Activated CD8-positive, alpha-beta T cell treated with anti-CD3 and anti-CD28 coated beads for 36 hours (primary cell): ENCODE results near the gene ANKRD11. TPM values are rescaled to one million over a fixed set of nuclear protein-coding genes. Genes with fewer than 3 reads are reported as not detected.

Experiments used
- ATAC-seq: fragments of 200-7000 bp; cut with Tn5 transposase; one replicate; pipeline ENCODE4 v1.10.0; 2021; ENCODE audit warnings: mild to moderate bottlenecking, moderate library complexity
- CTCF ChIA-PET: fragments of 350-600 bp; sonication (Branson Sonifier 250); formaldehyde crosslinking; loops from one replicate; lab custom pipeline; 2021; ENCODE audit warnings: antibody characterized with exemption; lab: Charles Lee
- POLR2A ChIA-PET: fragments of 350-600 bp; sonication (Branson Sonifier 250); formaldehyde crosslinking; loops from one replicate; lab custom pipeline; 2021; ENCODE audit warnings: antibody characterized with exemption; lab: Charles Lee
- DNase-seq: peaks from one replicate; pipeline ENCODE4 v3.0.0-alpha.2; 2020
- H3K27ac Mint-ChIP-seq: one replicate; pipeline ENCODE4 v1.8.0; 2021; ENCODE audit warnings: mild to moderate bottlenecking, mixed read lengths
- H3K27me3 Mint-ChIP-seq: one replicate; pipeline ENCODE4 v1.8.0; 2021; ENCODE audit warnings: mixed read lengths
- H3K36me3 Mint-ChIP-seq: one replicate; pipeline ENCODE4 v1.8.0; 2021; ENCODE audit warnings: low read depth, mixed read lengths
- H3K4me1 Mint-ChIP-seq: one replicate; pipeline ENCODE4 v1.8.0; 2021; ENCODE audit warnings: low read depth, mixed read lengths
- H3K4me3 Mint-ChIP-seq: one replicate; pipeline ENCODE4 v1.8.0; 2021; ENCODE audit warnings: mild to moderate bottlenecking, moderate library complexity, mixed read lengths
- H3K9me3 Mint-ChIP-seq: one replicate; pipeline ENCODE4 v1.8.0; 2021; ENCODE audit warnings: mixed read lengths
- CTCF ChIP-seq: fragments of 200-600 bp; IDR thresholded peaks from one replicate; pipeline ENCODE4 v1.8.0; 2022; ENCODE audit warnings: antibody characterized with exemption, mild to moderate bottlenecking
- intact Hi-C: fragments of 100-400 bp; cut with micrococcal nuclease; formaldehyde crosslinking; loops from one replicate; pipeline ENCODE4 v1.10.0; 2022
- total RNA-seq, 2 experiments: library from RNA; stranded (reverse); gene quantifications; one replicate each; pipeline ENCODE4 v1.2.3, GENCODE V29; 2021

The ANKRD11 gene
- total RNA-seq, 2 experiments from 2014 or later = 145 to 147 TPM

- peaks cover 81% of the 10 kb centered on the region for H3K4me1 Mint-ChIP-seq
- no peak for TF ChIP-seq CTCF
Observed at GRCh38 chr16:89380681-89381080, 109.7 kb downstream of the ANKRD11 start.

GRCh38 chr16:89378947-89379771 is 111.2 kb downstream of the ANKRD11 start:
- peaks cover 16% of the 10 kb centered on the region for H3K36me3 Mint-ChIP-seq
- no peak for DNase-seq
- ChIA-PET POLR2A (interaction anchor here (0.8 to 1.0 kb wide), 2 partner anchors 30 to 35 kb away, joined by 6 read pairs; no protein-coding TSS in a partner anchor), CTCF (interaction anchor here (1.0 to 1.3 kb wide), 2 partner anchors 17 to 46 kb away, joined by 3 to 5 read pairs; no protein-coding TSS in a partner anchor)
- H3K4me1 Mint-ChIP-seq = peaks cover 79% of the 10 kb centered on the region
- no peak overlapping the region for H3K27ac Mint-ChIP-seq
- no peaks in the 10 kb centered on the region for H3K9me3 Mint-ChIP-seq
- no peaks in the 10 kb centered on the region for H3K27me3 Mint-ChIP-seq
- TF ChIP-seq CTCF = no peak
- H3K4me3 Mint-ChIP-seq = no peak overlapping the region
- intact Hi-C loops = no loop called here
- ATAC-seq = no peak

More at GRCh38 chr16:89380681-89381080, 109.7 kb downstream of the ANKRD11 start:
- Mint-ChIP-seq H3K36me3 (peaks cover 24% of the 10 kb centered on the region), H3K27ac (no peak overlapping the region), H3K27me3 (no peaks in the 10 kb centered on the region), H3K4me3 (no peak overlapping the region), H3K9me3 (no peaks in the 10 kb centered on the region)
- intact Hi-C loops = no loop called here
- ATAC-seq (no peak), DNase-seq (no peak)
- ChIA-PET POLR2A (interaction anchor here (1.3 kb wide), 1 partner anchor 125 kb away, joined by 4 read pairs; no protein-coding TSS in a partner anchor), CTCF (interaction anchor here (0.9 kb wide), 1 partner anchor 47 kb away, joined by 3 read pairs; no protein-coding TSS in a partner anchor)

GRCh38 chr16:89377453-89377848 is 112.9 kb downstream of the ANKRD11 start:
- CTCF ChIA-PET = no interaction called here
- Mint-ChIP-seq H3K36me3 (peaks cover 23% of the 10 kb centered on the region), H3K4me1 (peaks cover 78% of the 10 kb centered on the region), H3K27me3 (no peaks in the 10 kb centered on the region), H3K27ac (no peak overlapping the region), H3K4me3 (no peak overlapping the region), H3K9me3 (no peaks in the 10 kb centered on the region)
- TF ChIP-seq CTCF = no peak
- intact Hi-C loops = no loop called here
- POLR2A ChIA-PET = no interaction called here
- ATAC-seq = peak; percentile 62
- DNase-seq = no peak

GRCh38 chr16:89376812-89377452 is 113.4 kb downstream of the ANKRD11 start:
- peak; percentile 15 for ATAC-seq
- intact Hi-C loops = no loop called here
- H3K9me3 Mint-ChIP-seq = no peaks in the 10 kb centered on the region

More at GRCh38 chr16:89376812-89377452, 113.4 kb downstream of the ANKRD11 start:
- peak overlapping the region; percentile 23 for H3K27ac Mint-ChIP-seq
- H3K4me3 Mint-ChIP-seq = no peak overlapping the region
- ChIA-PET CTCF (no interaction called here), POLR2A (no interaction called here)
- no peak for DNase-seq
- peaks cover 23% of the 10 kb centered on the region for H3K36me3 Mint-ChIP-seq
- no peak for TF ChIP-seq CTCF
- no peaks in the 10 kb centered on the region for H3K27me3 Mint-ChIP-seq
- H3K4me1 Mint-ChIP-seq = peaks cover 79% of the 10 kb centered on the region
